ENCODE data around the gene CPEB3. TPM values are rescaled to one million over a fixed set of nuclear protein-coding genes. Genes with fewer than 3 reads are reported as not detected.

Gene CPEB3
- total RNA-seq, 2 experiments from 2014 or later, result 0.66 to 3.2 TPM

- BruUV-seq (replicated peaks), result no TSS peak
These were observed 51.1 kb downstream of the CPEB3 start for GRCh38 chr10:92239600-92240288.

GRCh38 chr10:92239151-92239599 lies 51.7 kb downstream of the CPEB3 start:
- Histone ChIP-seq H2AFZ (ENCODE audit: low read length) (peak overlapping the region; percentile 96; the same call in 1 of the 2 replicates), H3K27ac (ENCODE audit: low read depth, low read length, poor library complexity, severe bottlenecking) (no peak overlapping the region), H3K79me2 (ENCODE audit: insufficient read depth, low read depth, low read length) (no peaks in the 10 kb centered on the region), H3K9me3 (ENCODE audit: low read length) (no peaks in the 10 kb centered on the region), H3K36me3 (ENCODE audit: insufficient read depth, low read length) (no peaks in the 10 kb centered on the region), H4K20me1 (ENCODE audit: insufficient read depth, low read length) (no peaks in the 10 kb centered on the region), H3K4me2 (ENCODE audit: low read length) (peak overlapping the region; percentile 93), H3K9me2 (ENCODE audit: insufficient read depth, low read length) (no peaks in the 10 kb centered on the region), H3K4me3 (ENCODE audit: low read depth, low read length, poor library complexity, severe bottlenecking) (peak overlapping the region; percentile 75), H3K4me1 (ENCODE audit: insufficient read depth, low read length, poor library complexity, severe bottlenecking) (peaks cover 43% of the 10 kb centered on the region)
- intact Hi-C loops (cut with micrococcal nuclease; ENCODE audit: unreplicated experiment), result no loop called here
- no peak for TF ChIP-seq EZH2phosphoT487 (IDR thresholded peaks at IDR 0.05; ENCODE audit: borderline replicate concordance, low read depth, low read length)
- TF ChIP-seq, protein P1, sequence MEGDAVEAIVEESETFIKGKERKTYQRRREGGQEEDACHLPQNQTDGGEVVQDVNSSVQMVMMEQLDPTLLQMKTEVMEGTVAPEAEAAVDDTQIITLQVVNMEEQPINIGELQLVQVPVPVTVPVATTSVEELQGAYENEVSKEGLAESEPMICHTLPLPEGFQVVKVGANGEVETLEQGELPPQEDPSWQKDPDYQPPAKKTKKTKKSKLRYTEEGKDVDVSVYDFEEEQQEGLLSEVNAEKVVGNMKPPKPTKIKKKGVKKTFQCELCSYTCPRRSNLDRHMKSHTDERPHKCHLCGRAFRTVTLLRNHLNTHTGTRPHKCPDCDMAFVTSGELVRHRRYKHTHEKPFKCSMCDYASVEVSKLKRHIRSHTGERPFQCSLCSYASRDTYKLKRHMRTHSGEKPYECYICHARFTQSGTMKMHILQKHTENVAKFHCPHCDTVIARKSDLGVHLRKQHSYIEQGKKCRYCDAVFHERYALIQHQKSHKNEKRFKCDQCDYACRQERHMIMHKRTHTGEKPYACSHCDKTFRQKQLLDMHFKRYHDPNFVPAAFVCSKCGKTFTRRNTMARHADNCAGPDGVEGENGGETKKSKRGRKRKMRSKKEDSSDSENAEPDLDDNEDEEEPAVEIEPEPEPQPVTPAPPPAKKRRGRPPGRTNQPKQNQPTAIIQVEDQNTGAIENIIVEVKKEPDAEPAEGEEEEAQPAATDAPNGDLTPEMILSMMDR (conservative IDR thresholded peaks at IDR 0.05; ENCODE audit: low read length), result no peak
- ChIA-PET CTCF (ENCODE audit: unreplicated experiment) (no interaction called here), POLR2A (interaction anchor here (1.7 kb wide), 1 partner anchor 16 kb away, joined by 4 read pairs; no protein-coding TSS in a partner anchor)
- no TSS peak for BruUV-seq (replicated peaks)
- no peak for DNase-seq (ENCODE audit: low spot score)

More at GRCh38 chr10:92239600-92240288, 51.1 kb downstream of the CPEB3 start:
- TF ChIP-seq, protein P1 (conservative IDR thresholded peaks at IDR 0.05; ENCODE audit: low read length), result no peak
- no peak for TF ChIP-seq EZH2phosphoT487 (IDR thresholded peaks at IDR 0.05; ENCODE audit: borderline replicate concordance, low read depth, low read length)
- CTCF ChIA-PET (ENCODE audit: unreplicated experiment), result no interaction called here
- Histone ChIP-seq H3K4me3 (ENCODE audit: low read depth, low read length, poor library complexity, severe bottlenecking) (peak overlapping the region; percentile 75), H3K27ac (ENCODE audit: low read depth, low read length, poor library complexity, severe bottlenecking) (no peak overlapping the region), H3K36me3 (ENCODE audit: insufficient read depth, low read length) (no peaks in the 10 kb centered on the region), H3K9me3 (ENCODE audit: low read length) (no peaks in the 10 kb centered on the region), H3K4me1 (ENCODE audit: insufficient read depth, low read length, poor library complexity, severe bottlenecking) (peaks cover 43% of the 10 kb centered on the region), H3K4me2 (ENCODE audit: low read length) (peak overlapping the region; percentile 93), H3K9me2 (ENCODE audit: insufficient read depth, low read length) (no peaks in the 10 kb centered on the region), H3K79me2 (ENCODE audit: insufficient read depth, low read depth, low read length) (no peaks in the 10 kb centered on the region), H4K20me1 (ENCODE audit: insufficient read depth, low read length) (no peaks in the 10 kb centered on the region), H2AFZ (ENCODE audit: low read length) (peak overlapping the region; percentile 96)
- intact Hi-C loops (cut with micrococcal nuclease; ENCODE audit: unreplicated experiment), result loop anchor here (1.0 to 5.0 kb wide), 3 partner anchors 52 to 152 kb away; partner anchors contain the start of genes CPEB3 and MARCHF5
- POLR2A ChIA-PET, result no interaction called here
- peak; percentile 38 for DNase-seq (ENCODE audit: low spot score)

- no peaks in the 10 kb centered on the region for H3K9me3 ChIP-seq (ENCODE audit: low read length)
- CTCF ChIA-PET (ENCODE audit: unreplicated experiment), result no interaction called here
- no TSS peak for BruUV-seq (replicated peaks)
- peak overlapping the region; percentile 93 for H3K4me2 ChIP-seq (ENCODE audit: low read length)
- H3K27ac ChIP-seq (ENCODE audit: low read depth, low read length, poor library complexity, severe bottlenecking), result no peak overlapping the region
- H3K9me2 ChIP-seq (ENCODE audit: insufficient read depth, low read length), result no peaks in the 10 kb centered on the region
- POLR2A ChIA-PET, result interaction anchor here (0.7 to 1.7 kb wide), 3 partner anchors 16 to 105 kb away, joined by 3 to 4 read pairs (median 4); no protein-coding TSS in a partner anchor
- H3K4me1 ChIP-seq (ENCODE audit: insufficient read depth, low read length, poor library complexity, severe bottlenecking), result peaks cover 42% of the 10 kb centered on the region
- H2AFZ ChIP-seq (ENCODE audit: low read length), result no peak overlapping the region
- H4K20me1 ChIP-seq (ENCODE audit: insufficient read depth, low read length), result no peaks in the 10 kb centered on the region
- DNase-seq (ENCODE audit: low spot score), result no peak
- H3K36me3 ChIP-seq (ENCODE audit: insufficient read depth, low read length), result no peaks in the 10 kb centered on the region
- no peak overlapping the region for H3K4me3 ChIP-seq (ENCODE audit: low read depth, low read length, poor library complexity, severe bottlenecking)
- intact Hi-C loops (cut with micrococcal nuclease; ENCODE audit: unreplicated experiment), result no loop called here
- TF ChIP-seq EZH2phosphoT487 (IDR thresholded peaks at IDR 0.05; ENCODE audit: borderline replicate concordance, low read depth, low read length), result no peak
- no peaks in the 10 kb centered on the region for H3K79me2 ChIP-seq (ENCODE audit: insufficient read depth, low read depth, low read length)
These were observed 52.2 kb downstream of the CPEB3 start for GRCh38 chr10:92238586-92239098.
